HFF-Myc (cell line): ENCODE data around the gene EEF1A1.
"Not testable (repeated sequence)": the region's sequence is repeated elsewhere in the genome, so short reads cannot be mapped to it uniquely, and the experiment has no call there.

ENCODE experiments used
- DNase-seq: peaks from one replicate; pipeline ENCODE4 v3.0.0-alpha.2; 2011; ENCODE audit warnings: low read depth; ENCODE audit errors: extremely low read depth
- H3K4me3 ChIP-seq: replicated peaks from 2 replicates; pipeline ENCODE4 v1.5.1; 2011; ENCODE audit warnings: low read depth, mild to moderate bottlenecking, control low read depth, low read length
- TF ChIP-seq, protein P1 (sequence below): IDR thresholded peaks from 2 replicates; pipeline ENCODE4 v1.5.1; 2012; ENCODE audit warnings: mild to moderate bottlenecking, low read depth, low read length, control low read depth; ENCODE audit errors: missing control alignments

The EEF1A1 gene

DNA sequence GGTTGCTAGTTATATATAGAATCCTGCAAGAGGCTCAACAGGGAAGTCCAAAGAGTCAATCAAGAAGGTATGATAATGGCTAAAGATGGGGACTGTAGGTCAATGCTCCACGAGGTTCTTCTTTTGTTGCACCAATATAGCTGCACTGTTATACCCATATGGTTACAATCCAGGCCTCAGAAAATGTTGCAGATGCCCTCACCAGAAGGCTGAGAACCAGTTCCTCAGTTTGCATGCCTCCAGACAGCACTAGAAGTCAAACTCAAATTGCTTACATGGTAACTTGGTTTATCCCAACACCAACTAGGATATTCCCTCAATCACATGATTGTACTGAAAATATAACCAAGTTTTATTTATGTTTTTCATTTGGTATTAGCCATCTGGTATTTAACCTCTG lies 12.1 kb downstream of the EEF1A1 start:
- TF ChIP-seq, protein P1, sequence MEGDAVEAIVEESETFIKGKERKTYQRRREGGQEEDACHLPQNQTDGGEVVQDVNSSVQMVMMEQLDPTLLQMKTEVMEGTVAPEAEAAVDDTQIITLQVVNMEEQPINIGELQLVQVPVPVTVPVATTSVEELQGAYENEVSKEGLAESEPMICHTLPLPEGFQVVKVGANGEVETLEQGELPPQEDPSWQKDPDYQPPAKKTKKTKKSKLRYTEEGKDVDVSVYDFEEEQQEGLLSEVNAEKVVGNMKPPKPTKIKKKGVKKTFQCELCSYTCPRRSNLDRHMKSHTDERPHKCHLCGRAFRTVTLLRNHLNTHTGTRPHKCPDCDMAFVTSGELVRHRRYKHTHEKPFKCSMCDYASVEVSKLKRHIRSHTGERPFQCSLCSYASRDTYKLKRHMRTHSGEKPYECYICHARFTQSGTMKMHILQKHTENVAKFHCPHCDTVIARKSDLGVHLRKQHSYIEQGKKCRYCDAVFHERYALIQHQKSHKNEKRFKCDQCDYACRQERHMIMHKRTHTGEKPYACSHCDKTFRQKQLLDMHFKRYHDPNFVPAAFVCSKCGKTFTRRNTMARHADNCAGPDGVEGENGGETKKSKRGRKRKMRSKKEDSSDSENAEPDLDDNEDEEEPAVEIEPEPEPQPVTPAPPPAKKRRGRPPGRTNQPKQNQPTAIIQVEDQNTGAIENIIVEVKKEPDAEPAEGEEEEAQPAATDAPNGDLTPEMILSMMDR = no peak
- no peak for DNase-seq
- no peak overlapping the region for H3K4me3 ChIP-seq

DNA sequence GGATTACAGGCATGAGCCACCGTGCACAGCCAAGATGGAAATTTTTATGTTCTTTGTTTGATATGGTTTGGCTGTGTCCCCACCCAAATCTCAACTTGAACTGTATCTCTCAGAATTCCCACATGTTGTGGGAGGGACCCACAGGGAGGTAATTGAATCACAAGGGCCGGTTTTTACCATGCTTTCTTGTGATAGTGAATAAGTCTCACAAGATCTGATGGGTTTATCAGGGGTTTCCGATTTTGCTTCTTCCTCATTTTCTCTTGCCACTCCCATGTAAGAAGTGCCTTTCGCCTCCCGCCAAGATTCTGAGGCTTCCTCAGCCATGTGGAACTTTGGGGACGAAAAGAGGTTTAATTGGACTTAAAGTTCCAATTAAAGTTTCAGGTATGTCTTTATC lies 14.6 kb downstream of the EEF1A1 start:
- no peak for DNase-seq
- no peak overlapping the region for H3K4me3 ChIP-seq
- TF ChIP-seq, protein P1 = no peak

DNA sequence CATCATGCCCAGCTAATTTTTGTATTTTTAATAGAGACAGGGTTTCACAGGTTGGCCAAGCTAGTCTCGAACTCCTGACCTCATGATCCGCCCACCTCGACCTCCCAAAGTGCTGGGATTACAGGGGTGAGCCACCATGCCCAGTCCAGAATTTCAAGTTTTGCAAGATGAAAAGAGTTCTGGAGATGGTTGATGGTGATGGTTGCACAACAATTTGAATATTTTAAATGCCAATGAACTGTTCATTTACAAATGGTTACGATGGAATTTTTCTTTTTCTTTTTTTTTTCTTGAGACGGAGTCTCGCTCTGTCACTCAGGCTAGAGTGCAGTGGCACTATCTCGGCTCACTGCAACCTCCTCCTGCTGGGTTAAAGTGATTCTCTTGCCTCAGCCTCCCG lies 15.1 kb downstream of the EEF1A1 start:
- H3K4me3 ChIP-seq, DNase-seq: not testable (repeated sequence)

GRCh38 chr6:73505142-73505541 lies 15.7 kb downstream of the EEF1A1 start:
- TF ChIP-seq, protein P1 = no peak
- DNase-seq = no peak
- no peak overlapping the region for H3K4me3 ChIP-seq

DNA sequence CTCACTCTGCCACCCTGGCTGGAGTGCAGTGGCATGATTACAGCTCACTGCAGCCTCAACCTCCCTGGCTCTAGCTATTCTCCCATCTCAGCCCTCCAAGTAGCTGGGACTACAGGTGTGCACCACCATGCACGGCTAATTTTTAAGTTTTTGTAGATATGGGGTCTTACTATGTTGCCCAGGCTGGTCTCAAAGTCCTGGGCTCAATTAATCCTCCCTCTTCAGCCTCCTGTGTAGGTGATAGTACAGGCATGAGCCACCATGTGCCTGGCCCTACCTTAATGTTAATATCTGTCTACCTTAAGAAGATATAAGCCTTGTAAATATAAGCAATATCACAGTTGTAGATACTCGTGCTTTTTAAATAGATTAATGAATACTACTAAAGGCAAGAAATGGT lies 16.7 kb downstream of the EEF1A1 start:
- no peak overlapping the region for H3K4me3 ChIP-seq
- TF ChIP-seq, protein P1 = no peak
- no peak for DNase-seq

- TF ChIP-seq, protein P1 = no peak
- H3K4me3 ChIP-seq = no peak overlapping the region
- DNase-seq = no peak
Measured at GRCh38 chr6:73503027-73503772, 17.6 kb downstream of the EEF1A1 start.

- TF ChIP-seq, protein P1 = no peak
- H3K4me3 ChIP-seq = no peak overlapping the region
- no peak for DNase-seq
Measured at GRCh38 chr6:73497915-73498314, 22.9 kb downstream of the EEF1A1 start.
